B cell (primary cell): Measurements from ENCODE around the gene GTPBP4. TPM values are rescaled to one million over a fixed set of nuclear protein-coding genes. Genes with fewer than 3 reads are reported as not detected.

Experiments
- ATAC-seq: fragments of 200-7000 bp; cut with Tn5 transposase; one replicate; pipeline ENCODE4 v1.10.0; 2021; ENCODE audit warnings: low read depth, mild to moderate bottlenecking, moderate number of reproducible peaks, moderate library complexity
- CTCF ChIA-PET: fragments of 350-600 bp; sonication (Branson Sonifier 250); formaldehyde crosslinking; loops from one replicate; lab custom pipeline; 2021; ENCODE audit warnings: antibody characterized with exemption, inconsistent platforms; lab: Charles Lee
- POLR2A ChIA-PET: fragments of 350-600 bp; sonication (Branson Sonifier 250); formaldehyde crosslinking; loops from one replicate; lab custom pipeline; 2021; ENCODE audit warnings: antibody characterized with exemption; lab: Charles Lee
- DNase-seq: peaks from one replicate; pipeline ENCODE4 v3.0.0; 2013
- H2AFZ ChIP-seq: 2 replicates; pipeline ENCODE4 v1.6.1; 2012; ENCODE audit warnings: mild to moderate bottlenecking, low read depth, low read length; ENCODE audit not compliant: insufficient read depth, poor library complexity, severe bottlenecking
- H3K27ac ChIP-seq, 2 donors: 1 replicate in 1 of 2; 2 replicates in 1 of 2; pipeline ENCODE4 v1.5.1; 2012 to 2013; ENCODE audit warnings: low read length in 2 of 2, mild to moderate bottlenecking in 2 of 2, moderate library complexity in 1 of 2
- H3K27me3 ChIP-seq, 4 experiments: fragments of 200-600 bp in 1 of 4; sonication (generic) in 1 of 4; replicated peaks in 1 of 4; 1 replicate in 2 of 4; 2 replicates in 2 of 4; pipeline versions ENCODE4 v1.6.1 to v1.7.0; 2013 to 2016; ENCODE audit warnings: low read length in 3 of 4, mild to moderate bottlenecking in 2 of 4, mixed read lengths in 1 of 4, moderate library complexity in 1 of 4; ENCODE audit not compliant: insufficient read depth in 4 of 4, control insufficient read depth in 3 of 4; ENCODE audit errors: control extremely low read depth in 1 of 4
- H3K36me3 ChIP-seq, 2 experiments: replicated peaks in 1 of 2; 1 replicate in 1 of 2; 2 replicates in 1 of 2; pipeline versions ENCODE4 v1.6.1 to v1.7.1; 2013; ENCODE audit warnings: low read length in 1 of 2; ENCODE audit not compliant: insufficient read depth in 2 of 2, control insufficient read depth in 1 of 2; ENCODE audit errors: control extremely low read depth in 1 of 2, extremely low read depth in 1 of 2
- H3K4me1 ChIP-seq, 2 donors: fragments of 200-600 bp in 1 of 2; sonication (generic) in 1 of 2; 1 replicate in 1 of 2; 2 replicates in 1 of 2; pipeline versions ENCODE4 v1.5.1 to v1.6.1; 2013 to 2017; ENCODE audit warnings: low read length in 2 of 2; ENCODE audit not compliant: control insufficient read depth in 2 of 2, insufficient read depth in 2 of 2
- H3K4me2 ChIP-seq: replicated peaks from 2 replicates; pipeline ENCODE3; 2012; ENCODE audit warnings: mild to moderate bottlenecking, low read depth, low read length; ENCODE audit not compliant: poor library complexity, severe bottlenecking
- H3K4me3 ChIP-seq, 5 experiments: fragments of 200-600 bp in 1 of 5; sonication (generic) in 1 of 5; 1 replicate in 3 of 5; 2 replicates in 2 of 5; pipeline versions ENCODE4 v1.5.1 to v1.7.0; 2011 to 2016; ENCODE audit warnings: low read length in 4 of 5, mild to moderate bottlenecking in 4 of 5, low read depth in 2 of 5, control low read depth in 1 of 5, moderate library complexity in 1 of 5; ENCODE audit not compliant: insufficient read depth in 1 of 5; ENCODE audit errors: control extremely low read depth in 1 of 5, extremely low read depth in 1 of 5
- H3K79me2 ChIP-seq: fragments of 200-600 bp; sonication (generic); one replicate; pipeline ENCODE4 v1.6.0; 2016; ENCODE audit warnings: low read length; ENCODE audit not compliant: control insufficient read depth, insufficient read depth
- H3K9ac ChIP-seq: fragments of 200-600 bp; sonication (generic); 2 replicates; pipeline ENCODE4 v1.6.1; 2017; ENCODE audit warnings: mild to moderate bottlenecking, low read length, moderate library complexity
- H3K9me3 ChIP-seq, 3 donors: one replicate each; pipeline versions ENCODE4 v1.6.1 to v1.7.1; 2013; ENCODE audit warnings: low read length in 2 of 3; ENCODE audit not compliant: control insufficient read depth in 2 of 3, insufficient read depth in 1 of 3; ENCODE audit errors: control extremely low read depth in 1 of 3
- H4K20me1 ChIP-seq: 2 replicates; pipeline ENCODE4 v1.6.0; 2012; ENCODE audit warnings: mild to moderate bottlenecking, low read length; ENCODE audit not compliant: insufficient read depth, control insufficient read depth, poor library complexity, severe bottlenecking
- H3K27ac Mint-ChIP-seq: one replicate; pipeline ENCODE4 v1.8.0; 2021; ENCODE audit warnings: mixed read lengths
- H3K27me3 Mint-ChIP-seq: one replicate; pipeline ENCODE4 v1.8.0; 2021; ENCODE audit warnings: mixed read lengths
- H3K4me1 Mint-ChIP-seq: one replicate; pipeline ENCODE4 v1.8.0; 2021; ENCODE audit warnings: mixed read lengths
- H3K4me3 Mint-ChIP-seq: one replicate; pipeline ENCODE4 v1.8.0; 2021; ENCODE audit warnings: mixed read lengths
- H3K9me3 Mint-ChIP-seq: one replicate; pipeline ENCODE4 v1.8.0; 2022; ENCODE audit warnings: mixed read lengths; ENCODE audit not compliant: insufficient read depth
- CTCF ChIP-seq: fragments of 200-600 bp; IDR thresholded peaks from one replicate; pipeline ENCODE4 v1.8.0; 2022; ENCODE audit warnings: antibody characterized with exemption, mild to moderate bottlenecking
- EZH2 ChIP-seq: IDR thresholded peaks from 2 replicates; pipeline ENCODE4 v1.6.1; 2012; ENCODE audit warnings: borderline replicate concordance, low read depth, mild to moderate bottlenecking, moderate library complexity, low read length; ENCODE audit not compliant: insufficient read depth, poor library complexity, severe bottlenecking
- WGBS: methylation state at CpG from one replicate; pipeline ENCODE4 v1.1.5; 2013; ENCODE audit warnings: missing lambda C conversion rate; ENCODE audit not compliant: insufficient coverage; 5-methylcytosine and 5-hydroxymethylcytosine counted together
- intact Hi-C: fragments of 100-400 bp; cut with micrococcal nuclease; formaldehyde crosslinking; loops from one replicate; pipeline ENCODE4 v1.10.0; 2022
- polyA plus RNA-seq: library from polyadenylated mRNA; depleted of rRNA; stranded (reverse); fragments of >200 nt; gene quantifications from 2 replicates; pipeline ENCODE4 v1.2.3, GENCODE V29; 2012
- total RNA-seq, 2 donors: library from RNA; stranded (reverse); fragments of 120-200 nt in 1 of 2; gene quantifications; 1 replicate in 1 of 2; 2 replicates in 1 of 2; pipeline versions ENCODE4 v1.2.3 to v1.2.4, GENCODE V29; 2013 to 2022

Gene GTPBP4
- total and polyA plus RNA-seq, 2 donors (not counting 1 experiment from before 2014, with no cell fraction given): 11.8 to 45.4 TPM

- POLR2A ChIA-PET: no interaction called here
- CTCF ChIA-PET: no interaction called here
- no peak for ATAC-seq
- no peak overlapping the region for H3K4me3 ChIP-seq
- H3K4me1 Mint-ChIP-seq: no peaks in the 10 kb centered on the region
- no peak overlapping the region for H3K27ac Mint-ChIP-seq
- H3K9me3 Mint-ChIP-seq: no peaks in the 10 kb centered on the region
- no peak overlapping the region for H3K9ac ChIP-seq
- intact Hi-C loops: no loop called here
- H3K27me3 ChIP-seq: peaks cover 0 to 4% (median 0%) of the 10 kb centered on the region in 4 experiments
- H2AFZ ChIP-seq: no peak overlapping the region
- no peaks in the 10 kb centered on the region for H3K4me1 ChIP-seq
- no peak for DNase-seq
- H3K4me2 ChIP-seq: no peak overlapping the region
- no peak overlapping the region for H3K4me3 Mint-ChIP-seq
- TF ChIP-seq EZH2: no peak
- TF ChIP-seq CTCF: no peak
- H3K27ac ChIP-seq: no peak overlapping the region
- 70% methylated on average over 9 of the region's 14 CpGs for WGBS
- peaks cover 19% of the 10 kb centered on the region for H3K27me3 Mint-ChIP-seq
- peaks cover 0 to 14% (median 0%) of the 10 kb centered on the region in 3 donors for H3K9me3 ChIP-seq
- H3K36me3 ChIP-seq: no peaks in the 10 kb centered on the region
- H3K79me2 ChIP-seq: no peaks in the 10 kb centered on the region
- no peaks in the 10 kb centered on the region for H4K20me1 ChIP-seq
These were observed 17.7 kb upstream of the GTPBP4 start for GRCh38 chr10:970311-971149.

- Mint-ChIP-seq H3K4me1 (no peaks in the 10 kb centered on the region), H3K4me3 (no peak overlapping the region), H3K27me3 (peaks cover 19% of the 10 kb centered on the region), H3K27ac (no peak overlapping the region), H3K9me3 (no peaks in the 10 kb centered on the region)
- H3K9ac ChIP-seq: no peak overlapping the region
- ATAC-seq: no peak
- no peak overlapping the region for H3K4me2 ChIP-seq
- no peak overlapping the region for H3K4me3 ChIP-seq
- H3K36me3 ChIP-seq: no peaks in the 10 kb centered on the region
- no peak for DNase-seq
- intact Hi-C loops: no loop called here
- ChIA-PET CTCF (no interaction called here), POLR2A (no interaction called here)
- H3K9me3 ChIP-seq: peaks cover 0 to 20% (median 0%) of the 10 kb centered on the region in 3 donors
- H2AFZ ChIP-seq: no peak overlapping the region
- no peak overlapping the region for H3K27ac ChIP-seq
- WGBS: 90% methylated on average over 2 of the region's 4 CpGs
- no peak for TF ChIP-seq EZH2
- no peak for TF ChIP-seq CTCF
- no peaks in the 10 kb centered on the region for H3K79me2 ChIP-seq
- no peaks in the 10 kb centered on the region for H4K20me1 ChIP-seq
- H3K27me3 ChIP-seq: peaks cover 0 to 4% (median 0%) of the 10 kb centered on the region in 4 experiments
- no peaks in the 10 kb centered on the region for H3K4me1 ChIP-seq
These were observed 17.1 kb upstream of the GTPBP4 start for GRCh38 chr10:971150-971542.
